Skeletal muscle cell (primary cell): ENCODE results near the gene CHN1.

Experiments
- DNase-seq: peaks from one replicate; pipeline ENCODE4 v3.0.0-alpha.2; 2010; ENCODE audit warnings: low read depth
- H3K4me3 ChIP-seq: 2 replicates; pipeline ENCODE4 v1.5.1; 2011; ENCODE audit warnings: low read depth, mild to moderate bottlenecking, control low read depth, low read length, moderate library complexity

Gene CHN1

DNA sequence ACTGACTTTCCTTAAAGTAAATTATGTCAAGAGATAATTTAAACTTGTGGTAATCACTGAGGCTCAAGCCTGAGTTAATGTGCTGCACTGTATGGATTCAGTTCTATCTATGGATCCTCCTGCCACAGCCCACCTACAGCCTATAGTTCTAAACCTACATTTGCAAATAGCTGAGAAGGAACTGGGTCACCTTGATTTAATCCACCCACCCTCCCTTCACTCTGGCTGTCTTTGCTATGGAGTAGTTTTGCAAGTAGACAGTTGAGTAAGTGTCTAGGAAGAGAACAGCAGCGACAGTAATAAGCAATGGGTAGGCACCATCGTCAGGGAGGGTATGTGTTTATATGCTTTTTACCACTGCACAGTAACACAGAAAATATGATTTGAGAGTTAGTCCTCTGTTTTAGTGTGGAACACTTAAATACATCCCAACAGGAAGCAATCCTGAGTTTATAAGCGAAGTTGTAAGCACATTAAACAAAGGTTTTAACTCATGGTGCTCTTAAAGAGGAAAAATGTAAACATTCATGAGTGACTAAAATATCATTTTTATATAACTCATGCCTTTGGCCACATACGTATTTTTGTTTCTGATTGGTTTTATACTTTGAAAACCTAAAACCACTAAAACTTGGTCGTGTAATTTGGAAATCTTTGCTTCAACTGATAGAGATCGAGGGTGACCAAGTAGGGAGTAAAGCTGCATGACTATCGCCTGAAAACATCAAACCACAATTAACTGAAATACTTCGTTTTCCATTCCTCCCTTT lies 204.6 kb downstream of the CHN1 start:
- no peak overlapping the region for H3K4me3 ChIP-seq
- DNase-seq: no peak

DNA sequence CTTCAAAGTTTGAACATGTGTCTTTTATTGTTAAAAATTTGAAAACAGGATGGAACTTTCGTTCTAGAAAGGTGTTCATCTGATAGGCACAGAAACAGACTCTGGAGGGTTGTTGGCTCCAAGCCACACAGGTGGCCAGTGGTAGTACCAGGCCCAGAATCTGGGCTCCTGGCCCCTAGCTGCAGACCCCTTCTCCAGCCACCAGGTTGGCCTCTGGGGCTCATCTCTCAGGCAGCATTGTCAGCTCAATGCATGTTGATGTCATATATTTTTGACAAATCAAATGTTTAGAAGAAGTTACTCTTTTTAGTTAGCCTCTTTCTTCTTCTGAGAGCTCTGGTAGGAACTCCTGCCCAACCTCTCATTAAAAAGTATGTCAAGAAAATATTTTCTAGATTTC lies 206.4 kb downstream of the CHN1 start:
- no peak for DNase-seq
- no peak overlapping the region for H3K4me3 ChIP-seq

DNA sequence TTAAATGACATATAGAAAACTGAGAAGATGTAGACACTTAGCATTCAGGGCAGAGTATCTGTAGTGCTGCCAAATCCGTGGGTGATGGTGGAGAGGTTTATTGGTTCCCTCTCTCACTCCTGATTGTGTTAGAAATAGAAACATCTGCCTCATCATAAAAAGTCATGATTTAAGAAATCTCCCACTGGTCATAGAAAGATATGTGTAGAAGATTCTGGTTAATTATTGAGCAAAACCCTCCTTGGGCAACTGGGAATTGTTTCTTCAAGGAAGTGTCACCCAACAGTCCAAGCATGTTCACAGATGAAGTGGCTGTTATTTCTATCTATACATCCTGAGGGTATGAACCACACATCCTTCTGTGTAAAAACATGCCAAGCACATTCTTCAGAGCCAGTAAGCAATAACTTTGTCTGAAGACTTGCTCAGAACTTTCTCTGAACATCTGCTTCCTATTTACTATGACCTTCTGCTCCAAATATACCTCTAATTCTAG lies 207.4 kb downstream of the CHN1 start:
- DNase-seq: no peak
- H3K4me3 ChIP-seq: no peak overlapping the region

DNA sequence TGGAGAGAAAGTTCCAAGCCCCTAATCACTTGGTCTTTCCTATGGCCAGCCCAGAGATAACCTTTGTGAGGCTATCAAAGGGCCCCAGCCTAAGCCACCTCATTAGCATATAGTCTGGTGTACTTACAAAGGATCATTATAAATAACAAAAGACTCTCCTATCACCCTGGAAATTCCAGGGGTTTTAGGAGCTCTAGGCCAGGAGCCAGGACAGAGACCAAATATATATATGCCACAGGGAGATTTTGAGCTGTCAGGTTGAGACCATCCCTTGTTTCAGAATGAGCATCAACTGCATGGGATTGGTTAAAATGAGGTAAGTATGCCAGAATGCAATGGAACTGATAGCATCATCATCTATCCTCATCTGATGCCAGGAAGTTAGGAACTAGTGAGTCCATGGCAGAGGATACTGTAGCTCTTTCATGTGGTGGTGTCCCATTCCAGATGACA lies 208.8 kb downstream of the CHN1 start:
- no peak overlapping the region for H3K4me3 ChIP-seq
- no peak for DNase-seq

DNA sequence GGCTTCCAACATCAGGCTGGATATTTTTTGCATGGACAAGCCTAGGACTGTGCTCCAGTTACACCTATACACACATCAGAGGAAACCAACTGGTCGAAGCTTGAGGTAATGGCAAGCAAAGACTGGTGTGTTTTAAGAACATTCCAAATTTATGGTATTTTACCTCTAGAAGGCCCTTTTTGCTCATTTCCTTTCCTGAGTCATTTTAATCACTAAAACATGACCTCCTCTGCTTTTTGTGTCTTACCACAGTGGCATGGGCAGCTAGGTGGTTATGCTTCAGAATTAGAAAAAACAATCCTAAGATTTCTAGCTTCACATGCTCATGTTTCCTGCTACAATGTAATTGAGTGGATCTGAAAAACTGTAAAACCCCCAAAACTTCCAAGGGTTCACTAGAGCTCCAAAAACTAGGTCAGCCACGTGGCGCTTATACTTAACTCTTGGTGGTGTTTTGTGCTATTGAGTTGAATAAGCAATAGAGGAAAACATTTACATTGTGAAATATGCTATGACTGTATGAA lies 210.3 kb downstream of the CHN1 start:
- DNase-seq: no peak
- H3K4me3 ChIP-seq: no peak overlapping the region

DNA sequence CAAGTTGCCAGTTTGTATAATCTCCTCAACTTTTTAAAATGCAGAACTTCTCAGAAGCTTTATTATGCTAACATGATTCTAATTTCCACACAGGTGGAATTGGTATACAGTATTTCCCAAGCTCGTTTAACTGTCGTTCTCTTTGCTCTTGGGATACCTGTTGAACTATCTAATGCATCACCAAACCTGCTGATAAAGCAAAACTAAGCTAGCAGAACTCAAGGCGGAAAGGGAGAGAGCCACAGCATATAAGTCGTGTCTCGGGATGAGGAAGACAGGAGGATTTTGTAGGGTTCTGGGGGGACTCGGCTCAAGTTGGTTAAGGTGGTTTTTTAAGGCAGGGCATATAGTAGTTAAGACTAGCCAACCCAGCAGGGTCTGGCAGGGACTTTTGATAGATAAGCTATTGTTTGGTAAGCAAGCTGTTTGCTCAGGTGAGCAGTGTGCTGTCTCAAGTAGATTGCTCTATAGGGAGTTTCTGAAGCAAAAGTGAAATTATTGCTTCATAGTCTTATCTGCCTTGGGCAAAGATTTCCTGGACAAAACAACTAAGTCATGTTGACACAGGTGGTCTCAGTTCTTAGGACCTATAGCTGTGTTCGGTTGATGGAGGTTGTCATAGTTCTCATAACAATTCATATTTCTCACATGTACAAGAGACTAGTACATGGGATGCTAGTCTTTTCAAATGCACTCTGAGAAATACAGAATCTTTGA lies 212.7 kb downstream of the CHN1 start:
- DNase-seq: no peak
- H3K4me3 ChIP-seq: no peak overlapping the region

DNA sequence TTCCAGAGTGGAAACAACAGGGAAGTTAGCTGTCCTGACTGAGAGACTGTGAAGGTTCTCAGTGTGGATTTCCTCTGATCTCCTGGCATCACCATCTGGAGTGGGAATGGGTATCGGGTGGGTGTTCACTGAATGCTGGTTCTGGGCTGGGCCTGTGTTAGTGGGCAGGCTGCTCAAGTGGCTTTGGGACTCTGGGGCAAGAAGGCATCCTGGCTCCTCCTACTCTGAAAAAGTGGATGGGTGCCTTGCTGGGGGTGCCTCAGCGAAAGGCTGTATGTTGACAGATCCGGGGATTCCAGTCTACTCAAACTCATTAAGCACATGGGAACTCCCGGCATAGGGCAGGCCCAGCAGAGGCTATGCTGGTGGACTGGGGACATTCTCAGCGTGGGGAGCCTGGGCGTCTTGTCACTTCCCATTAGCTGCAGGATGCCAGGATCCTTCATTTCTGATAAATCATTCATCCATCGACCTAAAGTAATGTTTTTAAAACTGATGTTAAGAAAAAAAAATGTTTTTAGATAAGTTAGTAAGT lies 213.4 kb downstream of the CHN1 start:
- no peak for DNase-seq
- no peak overlapping the region for H3K4me3 ChIP-seq

DNA sequence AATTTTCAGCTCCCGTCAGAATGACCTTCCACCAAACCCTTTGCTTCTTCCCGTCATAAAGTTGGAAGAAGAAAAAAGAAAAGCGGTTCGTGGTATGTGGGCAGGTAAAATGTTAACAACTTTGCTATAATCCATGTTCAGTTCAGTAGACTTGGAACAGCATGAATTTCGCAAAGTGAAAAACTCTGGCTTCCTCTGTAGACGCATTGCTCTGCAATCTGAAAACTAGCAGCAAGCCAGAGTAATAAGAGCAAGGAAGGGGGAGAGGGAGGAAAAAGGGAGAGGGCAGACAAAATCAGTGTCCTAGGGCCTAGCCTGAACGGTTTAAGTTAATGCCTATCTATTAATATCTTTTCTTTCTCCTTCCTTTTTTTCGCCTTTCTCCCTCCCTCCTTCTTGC lies 214.2 kb downstream of the CHN1 start:
- no peak for DNase-seq
- no peak overlapping the region for H3K4me3 ChIP-seq

DNA sequence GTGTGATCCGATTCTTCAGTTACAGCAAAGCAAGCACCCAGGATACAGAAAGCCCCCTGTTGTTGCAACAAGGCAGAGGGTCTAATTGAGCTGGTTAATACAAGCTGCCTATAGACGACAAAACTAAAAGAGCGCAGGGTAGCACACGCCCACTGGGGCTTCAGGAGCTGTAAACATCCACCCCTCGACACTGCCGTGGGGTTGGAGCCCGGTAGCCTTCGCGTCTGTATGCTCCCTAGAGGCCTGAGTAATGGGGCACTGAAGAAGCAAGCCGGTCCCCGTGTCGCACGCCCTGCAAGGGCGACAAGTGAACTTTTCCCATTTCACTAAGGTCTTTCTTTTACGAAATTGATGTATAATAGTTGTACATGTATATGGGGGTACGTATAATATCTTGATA lies 216.2 kb downstream of the CHN1 start:
- H3K4me3 ChIP-seq: no peak overlapping the region
- no peak for DNase-seq

DNA sequence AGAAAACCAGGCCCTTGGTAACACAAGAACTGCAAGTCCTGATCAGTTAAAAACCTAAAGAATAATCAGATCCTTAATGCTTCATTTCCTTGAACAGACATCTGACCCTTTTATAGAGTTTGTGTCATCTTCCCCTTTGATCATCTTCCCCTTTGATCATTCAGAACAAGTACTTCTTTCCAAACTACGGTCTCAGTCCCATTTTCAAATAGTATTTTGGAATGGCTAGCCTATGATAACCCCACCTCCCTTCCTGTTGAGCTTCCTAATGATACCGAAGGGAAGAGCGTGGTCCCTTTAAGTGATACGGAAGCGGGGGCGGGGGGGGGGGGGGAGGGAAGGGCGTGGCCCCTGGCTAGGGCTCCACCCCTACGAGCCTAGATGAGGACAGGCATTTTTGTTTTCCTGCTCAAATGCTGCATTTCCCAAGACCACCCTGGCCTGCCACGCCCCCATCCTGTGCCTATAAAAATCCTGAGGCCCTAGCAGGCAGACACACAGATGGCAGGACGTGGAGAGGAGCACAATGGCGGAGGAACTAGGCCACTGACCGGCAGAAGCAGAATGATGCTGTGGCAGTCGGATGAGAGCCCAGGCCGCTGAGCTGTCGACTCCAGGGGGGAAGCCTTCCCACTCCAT lies 216.8 kb downstream of the CHN1 start:
- no peak for DNase-seq
- H3K4me3 ChIP-seq: no peak overlapping the region

DNA sequence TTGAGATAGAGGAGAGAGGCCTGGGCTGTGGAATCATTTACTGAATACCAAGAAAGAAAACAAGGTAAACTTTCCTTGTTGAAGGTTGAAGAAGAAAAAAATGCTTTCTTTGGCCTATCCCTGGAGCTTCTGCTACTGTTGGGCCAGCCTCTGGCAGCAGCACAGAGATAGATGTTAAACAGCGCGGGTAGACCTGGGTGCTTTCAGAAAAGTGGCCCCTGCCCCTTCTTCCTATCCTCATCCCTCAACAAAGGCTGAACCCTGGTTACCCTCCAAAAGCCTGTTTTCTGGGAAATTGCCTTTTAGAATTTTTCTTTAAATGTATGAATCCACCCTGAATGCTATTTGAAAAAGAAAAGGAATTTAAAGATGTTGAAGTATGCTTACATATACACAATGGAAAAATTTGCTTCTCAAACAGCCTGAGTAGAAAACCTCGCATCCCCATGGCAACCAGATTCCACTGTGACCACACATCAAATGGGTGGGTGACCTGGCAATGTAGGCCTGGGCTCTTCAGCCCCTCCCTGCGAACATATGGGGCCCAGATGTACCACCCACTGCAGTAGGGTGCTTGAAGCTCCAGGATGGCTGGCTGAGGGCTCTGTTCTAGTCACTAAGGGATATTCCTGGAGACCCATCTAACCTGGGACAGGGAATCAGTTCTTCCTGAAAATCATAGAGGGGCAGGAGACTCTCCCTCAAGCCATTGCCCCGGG lies 217.5 kb downstream of the CHN1 start:
- peak; percentile 95 for DNase-seq
- no peak overlapping the region for H3K4me3 ChIP-seq

DNA sequence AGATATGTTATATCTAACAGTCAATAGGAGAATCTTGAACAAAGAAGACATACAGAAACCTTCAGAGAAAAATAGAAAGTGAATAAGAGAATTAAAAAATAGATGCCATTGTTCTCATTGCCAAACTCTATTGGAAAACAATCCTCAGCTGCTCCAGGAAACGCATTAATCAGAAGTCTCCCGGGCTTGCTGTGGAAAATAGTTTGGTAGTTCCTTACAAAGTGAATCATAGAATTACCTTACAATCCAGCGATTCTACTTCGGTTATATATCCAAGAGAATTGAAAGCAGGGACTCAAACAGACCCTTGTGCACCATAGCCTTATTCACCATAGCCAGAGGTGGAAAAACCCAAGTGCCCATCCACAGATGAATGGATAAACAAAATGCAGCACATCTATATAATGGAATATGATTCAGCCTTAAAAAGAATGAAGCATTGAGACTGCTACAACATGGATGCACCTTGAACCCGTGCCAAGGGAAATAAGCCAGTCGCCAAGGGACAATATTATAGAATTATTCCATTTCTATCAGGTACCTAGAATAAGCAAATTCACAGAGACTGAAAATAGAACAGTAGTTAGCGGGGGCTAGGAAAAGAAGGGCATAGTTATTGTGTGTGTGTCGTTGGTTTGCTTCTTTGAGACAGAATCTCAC lies 219.0 kb downstream of the CHN1 start:
- H3K4me3 ChIP-seq: no peak overlapping the region
- DNase-seq: no peak

DNA sequence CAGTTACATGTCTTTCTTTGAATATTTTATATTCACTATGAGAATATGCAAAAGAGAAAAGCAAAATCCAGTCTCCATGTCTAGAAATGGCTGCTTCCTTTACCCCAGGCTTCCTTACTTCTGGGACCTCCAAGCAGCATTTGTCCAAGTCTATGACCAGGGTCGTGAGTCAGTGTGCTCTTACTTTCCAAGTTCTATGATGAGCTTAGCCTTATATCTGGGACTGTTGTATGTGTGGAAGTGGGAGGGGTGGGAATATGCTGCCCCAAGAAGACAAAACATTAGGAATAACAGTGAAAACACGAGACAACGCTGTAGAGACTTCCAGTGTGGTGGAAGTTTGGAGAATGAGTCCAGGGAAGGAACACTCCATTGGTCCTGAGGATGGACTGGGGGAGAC lies 219.7 kb downstream of the CHN1 start:
- H3K4me3 ChIP-seq: no peak overlapping the region
- no peak for DNase-seq

DNA sequence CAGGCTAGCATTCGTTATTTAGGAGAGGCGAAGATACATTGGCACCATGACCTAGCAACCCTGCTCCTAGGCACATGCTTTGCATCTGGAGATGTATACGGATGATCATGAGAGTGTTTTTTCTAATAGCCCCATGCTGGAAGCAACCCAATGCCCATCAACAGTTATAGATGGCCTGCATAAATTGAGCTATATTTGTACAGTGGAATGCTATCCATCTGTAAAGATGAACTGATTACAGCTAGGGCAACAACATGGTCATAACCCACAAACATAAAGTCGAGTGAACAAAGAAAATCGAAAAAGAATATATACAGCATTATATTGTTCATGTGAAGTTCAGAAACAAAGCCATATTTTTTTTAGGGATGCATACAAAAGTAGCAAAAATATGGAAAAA lies 220.3 kb downstream of the CHN1 start:
- DNase-seq: no peak
- H3K4me3 ChIP-seq: no peak overlapping the region

DNA sequence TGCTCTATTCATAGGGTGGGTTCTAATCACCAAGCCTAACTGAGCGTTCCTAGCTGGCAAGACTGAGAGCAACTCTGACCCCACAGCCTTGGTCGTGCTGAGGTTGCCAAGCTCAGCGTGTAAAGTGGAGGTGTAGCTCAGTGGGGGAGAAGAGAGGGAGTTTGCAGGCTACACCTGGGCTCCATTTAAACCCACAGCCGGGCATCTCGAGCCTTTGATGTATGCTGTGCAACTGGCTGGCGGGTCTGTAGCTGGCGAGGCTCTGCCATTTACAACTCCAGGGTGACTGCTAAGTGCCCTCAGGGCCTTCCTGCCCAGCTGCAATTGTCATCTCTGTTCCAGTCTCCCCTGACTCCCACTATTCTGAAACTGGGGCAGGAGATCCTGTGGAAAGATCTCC lies 220.9 kb downstream of the CHN1 start:
- DNase-seq: no peak
- H3K4me3 ChIP-seq: no peak overlapping the region

DNA sequence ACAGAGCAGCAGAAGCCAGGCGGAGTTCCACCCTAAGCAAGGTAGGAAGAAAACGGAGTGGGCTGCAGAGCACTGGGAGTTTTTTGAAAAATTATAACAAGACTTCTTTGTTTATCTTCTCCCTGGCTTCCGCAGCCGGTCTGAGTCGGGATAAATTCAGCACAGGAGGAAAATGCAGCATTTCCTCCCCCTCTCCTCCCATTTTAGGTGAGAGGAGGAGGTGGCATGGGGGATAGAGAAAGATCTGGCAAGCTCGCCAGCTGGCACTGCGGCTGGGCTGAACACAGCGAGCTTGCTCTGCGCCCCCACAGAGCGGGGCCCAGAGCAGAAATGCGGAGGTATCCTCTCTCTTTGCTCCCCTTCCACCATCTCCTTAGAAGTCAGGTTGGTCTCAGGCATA lies 223.2 kb downstream of the CHN1 start:
- DNase-seq: no peak
- no peak overlapping the region for H3K4me3 ChIP-seq

DNA sequence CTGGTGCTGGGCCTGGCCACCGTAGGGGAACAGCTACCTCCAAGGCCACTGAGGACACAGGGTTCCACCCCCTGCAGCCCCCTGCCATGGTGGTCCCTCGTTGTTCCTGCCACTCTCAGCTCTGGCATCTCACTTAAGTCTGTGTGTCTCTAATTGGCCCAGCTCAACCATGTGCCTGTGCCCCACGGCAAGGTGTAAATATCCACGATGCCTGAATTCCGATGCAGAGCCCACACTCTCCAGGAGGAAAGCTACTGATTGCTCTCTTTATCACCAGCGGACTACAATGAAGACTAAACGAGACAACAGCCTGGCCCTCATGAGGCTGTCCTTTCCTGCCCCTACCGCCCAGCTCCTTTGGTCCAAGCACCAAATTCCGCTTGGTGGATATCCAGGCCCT lies 223.9 kb downstream of the CHN1 start:
- no peak for DNase-seq
- H3K4me3 ChIP-seq: no peak overlapping the region

DNA sequence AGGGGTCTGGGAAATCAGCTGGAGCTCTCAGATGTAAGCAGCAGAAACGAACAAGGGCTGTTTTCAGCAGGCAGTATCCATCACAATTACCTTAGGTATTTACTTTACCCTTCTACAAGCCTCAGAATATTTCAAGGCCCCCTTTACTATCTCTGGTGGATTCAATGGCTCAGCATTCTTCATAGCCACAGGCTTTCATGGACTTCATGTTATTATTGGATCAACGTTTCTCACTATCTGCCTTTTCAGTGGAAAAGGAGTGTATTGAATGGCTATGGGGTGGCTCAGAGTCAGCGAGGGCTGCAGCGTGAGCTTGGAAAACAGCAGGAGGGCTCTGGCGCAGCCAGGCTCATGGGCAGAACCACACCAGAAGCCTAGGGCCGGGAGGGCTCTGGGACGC lies 224.3 kb downstream of the CHN1 start:
- no peak overlapping the region for H3K4me3 ChIP-seq
- no peak for DNase-seq
